ENCODE data around the gene NPAS2. TPM values are rescaled to one million over a fixed set of nuclear protein-coding genes. Genes with fewer than 3 reads are reported as not detected.
A peak's percentile ranks its signal among the peaks of the same experiment; 100 is the strongest.

The NPAS2 gene
- total and polyA plus RNA-seq, 2 of the 8 experiments (the other 6 are each of a cell fraction or from before 2014, with no cell fraction given) = 1.8 to 1.9 TPM

DNA sequence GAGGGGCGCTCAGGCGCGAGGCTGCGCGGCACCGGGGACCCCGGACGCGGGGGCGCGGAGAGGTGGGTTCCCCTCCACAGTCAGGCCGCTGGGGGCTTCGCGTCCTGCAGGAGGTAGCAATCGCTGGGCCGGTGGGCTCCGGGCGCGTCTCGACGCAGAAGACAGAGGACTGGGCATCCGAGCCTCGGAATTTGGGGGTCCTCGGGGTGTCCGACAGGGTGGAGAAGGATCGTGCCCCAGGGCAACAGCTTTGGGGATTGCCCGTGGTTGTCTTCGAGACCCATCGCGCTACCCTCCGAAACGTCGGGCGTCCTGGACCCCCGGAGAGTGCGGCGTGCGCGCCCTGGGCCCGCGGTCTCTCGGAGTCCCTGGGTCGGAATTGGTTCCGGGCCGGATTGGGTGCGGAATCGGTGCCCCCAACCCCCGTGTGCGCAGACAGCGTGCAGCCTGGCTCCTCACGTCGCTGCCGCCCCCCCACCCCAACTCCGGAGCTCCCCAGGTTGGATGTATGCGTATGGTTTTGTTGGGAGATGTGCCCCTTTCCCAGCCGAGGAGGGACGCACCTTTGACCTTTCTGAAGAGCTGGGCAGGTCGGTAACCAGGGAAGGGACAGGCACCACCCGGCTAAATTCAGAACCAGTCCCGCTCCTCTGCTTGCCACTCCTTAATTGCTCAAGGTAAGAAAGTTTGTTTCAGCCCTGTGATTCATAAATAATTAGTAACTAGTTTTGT, 750 bp downstream of the NPAS2 start:
- Histone ChIP-seq H3K27me3 (replicated peaks in 1 of 4; ENCODE audit: control insufficient read depth in 3 of 4, extremely low read depth in 1 of 4, insufficient read depth in 3 of 4, low read length in 3 of 4) (peaks cover 21 to 57% (median 47%) of the 10 kb centered on the region in 4 experiments), H3K4me3 (ENCODE audit: extremely low read depth in 1 of 4, insufficient read depth in 2 of 4, low read depth in 3 of 4, low read length in 4 of 4) (peak overlapping the region; percentile 45 to 67 (median 50)), H3K79me1 (ENCODE audit: low read depth, low read length) (no peaks in the 10 kb centered on the region), H3K4ac (replicated peaks; ENCODE audit: insufficient read length, low read depth, low read length) (no peak overlapping the region), H4K5ac (ENCODE audit: insufficient read length, low read depth, low read length) (no peak overlapping the region), H3K79me2 (ENCODE audit: control insufficient read depth in 1 of 2, insufficient read depth in 2 of 2, low read length in 2 of 2) (no peaks in the 10 kb centered on the region), H2BK15ac (ENCODE audit: low read length) (no peak overlapping the region), H3K4me2 (ENCODE audit: insufficient read depth in 1 of 2, low read depth in 2 of 2, low read length in 2 of 2) (peak overlapping the region; percentile 90 to 96), H3K36me3 (ENCODE audit: control insufficient read depth in 2 of 4, insufficient read depth in 4 of 4, low read length in 3 of 4) (no peaks in the 10 kb centered on the region), H3K56ac (replicated peaks; ENCODE audit: insufficient read length, low read depth, low read length) (no peak overlapping the region), H3K14ac (ENCODE audit: insufficient read length) (no peak overlapping the region), H4K8ac (ENCODE audit: extremely low read depth, insufficient read depth, low read length) (no peak overlapping the region; the same call in 1 of the 2 replicates), H3K23ac (ENCODE audit: insufficient read length) (no peak overlapping the region), H3K4me1 (replicated peaks in 1 of 4; ENCODE audit: control insufficient read depth in 3 of 4, insufficient read depth in 4 of 4, low read length in 3 of 4) (peaks cover 0 to 17% (median 6%) of the 10 kb centered on the region in 4 experiments; a peak in 5 of 7 replicates), H2BK20ac (ENCODE audit: low read length) (no peak overlapping the region), H2BK12ac (ENCODE audit: low read depth, low read length) (no peak overlapping the region), H3K9ac (replicated peaks in 1 of 4; ENCODE audit: extremely low read depth in 1 of 4, low read depth in 3 of 4, low read length in 3 of 4) (peak overlapping the region in 1 of 4 experiments; percentile 26; a peak in 1 of 7 replicates), H3K23me2 (ENCODE audit: low read depth, low read length) (peaks cover 16% of the 10 kb centered on the region; the same call in 1 of the 2 replicates), H2BK120ac (replicated peaks; ENCODE audit: low read depth, low read length) (no peak overlapping the region), H4K91ac (replicated peaks; ENCODE audit: insufficient read length, low read length) (no peak overlapping the region), H3K27ac (ENCODE audit: low read depth, low read length) (no peak overlapping the region), H4K20me1 (replicated peaks in 1 of 2; ENCODE audit: control insufficient read depth in 1 of 2, insufficient read depth in 2 of 2, low read length in 2 of 2) (no peaks in the 10 kb centered on the region), H2BK5ac (ENCODE audit: low read depth, low read length) (no peak overlapping the region), H2AK5ac (ENCODE audit: low read depth, low read length) (no peak overlapping the region), H3K18ac (ENCODE audit: extremely low read depth, low read length) (no peak overlapping the region), H3K9me3 (ENCODE audit: insufficient read depth in 2 of 2, low read depth in 1 of 2, low read length in 1 of 2) (no peaks in the 10 kb centered on the region), H2AFZ (ENCODE audit: low read length) (peak overlapping the region; percentile 40; the same call in 1 of the 2 replicates)
- ChIA-PET CTCF (ENCODE audit: partially characterized antibody) (interaction anchor here (0.6 to 1.3 kb wide), 5 partner anchors 9 to 214 kb away, joined by 3 read pairs; no protein-coding TSS in a partner anchor), POLR2A (ENCODE audit: partially characterized antibody) (interaction anchor here (0.7 to 1.4 kb wide), 2 partner anchors 18 to 182 kb away, joined by 3 to 7 read pairs; partner anchors contain the start of gene RPL31)
- peak in 1 of 2 experiments; percentile 59 for DNase-seq (ENCODE audit: low read depth in 1 of 2, low spot score in 2 of 2)
- no peak for FAIRE-seq
- 1% methylated on average over 39 of the region's 60 CpGs; no CpG with 5 or more reads in 1 of the 2 experiments for WGBS, 2 experiments (ENCODE audit: extremely low coverage in 1 of 2, insufficient coverage in 1 of 2, insufficient read length in 1 of 2, insufficient replicate concordance in 2 of 2, low coverage in 1 of 2, low lambda C conversion rate in 2 of 2, missing lambda C conversion rate in 1 of 2)
- TF ChIP-seq CREB1 (IDR thresholded peaks at IDR 0.05) (no peak), KDM4A (IDR thresholded peaks at IDR 0.05; ENCODE audit: low read depth, low read length, severe bottlenecking) (peak; percentile 90), SUZ12 (IDR thresholded peaks at IDR 0.05; ENCODE audit: low read length) (peak; percentile 80), EZH2 (IDR thresholded peaks at IDR 0.05; ENCODE audit: low read depth, low read length, severe bottlenecking) (peak; percentile 74), E2F6 (IDR thresholded peaks at IDR 0.05) (peak; percentile 19; the same call in 1 of the 2 replicates), RXRA (IDR thresholded peaks at IDR 0.05; ENCODE audit: insufficient read depth, low read depth, low read length) (no peak), ASH2L (IDR thresholded peaks at IDR 0.05; ENCODE audit: low read length) (peak; percentile 26), BACH1 (IDR thresholded peaks at IDR 0.05; ENCODE audit: low read length) (no peak)

Measured in H1 (cell line).